Upper lobe of left lung (tissue), 6 donors: ENCODE results near the gene RGL3. TPM values are rescaled to one million over a fixed set of nuclear protein-coding genes. Genes with fewer than 3 reads are reported as not detected.

Source experiments
- ATAC-seq, 2 donors: fragments of 200-7000 bp; cut with Tn5 transposase; one replicate each; pipeline ENCODE4 v1.9.1; 2022; ENCODE audit warnings: mild to moderate bottlenecking in 2 of 2, moderate library complexity in 2 of 2; ENCODE audit not compliant: low FRiP score in 2 of 2
- DNase-seq, 2 donors: peaks; one replicate each; pipeline ENCODE4 v3.0.0-alpha.2; 2019 to 2020
- H3K27ac ChIP-seq, 4 donors: fragments of 200-600 bp; sonication (generic); one replicate each; pipeline ENCODE4 v1.5.1; 2016 to 2019
- H3K27me3 ChIP-seq, 4 donors: fragments of 200-600 bp; sonication (generic); one replicate each; pipeline ENCODE4 v1.5.1; 2017 to 2019
- H3K36me3 ChIP-seq, 4 donors: fragments of 200-600 bp; sonication (generic); one replicate each; pipeline ENCODE4 v1.5.1; 2016 to 2019
- H3K4me1 ChIP-seq, 4 donors: fragments of 200-600 bp; sonication (generic); one replicate each; pipeline ENCODE4 v1.5.1; 2018 to 2019
- H3K4me3 ChIP-seq, 4 donors: fragments of 200-600 bp; sonication (generic); one replicate each; pipeline ENCODE4 v1.5.1; 2017 to 2019; ENCODE audit warnings: mild to moderate bottlenecking in 2 of 4, moderate library complexity in 1 of 4
- H3K9me3 ChIP-seq, 4 donors: fragments of 200-600 bp; sonication (generic); one replicate each; pipeline ENCODE4 v1.5.1; 2018 to 2019
- EP300 ChIP-seq, 4 donors: sonication (generic); formaldehyde crosslinking; IDR thresholded peaks; one replicate each; pipeline ENCODE4 v1.5.1; 2017; ENCODE audit warnings: antibody characterized with exemption in 4 of 4, control low read depth in 2 of 4
- POLR2A ChIP-seq, 4 donors: fragments of 450-650 bp; IDR thresholded peaks; one replicate each; pipeline ENCODE4 v1.5.1; 2016 to 2017; ENCODE audit warnings: antibody characterized with exemption in 4 of 4, mild to moderate bottlenecking in 2 of 4
- POLR2AphosphoS5 ChIP-seq, 2 donors: sonication (generic); formaldehyde crosslinking; IDR thresholded peaks; one replicate each; pipeline ENCODE4 v1.5.1; 2017; ENCODE audit warnings: antibody characterized with exemption in 2 of 2
- WGBS, 2 donors: methylation state at CpG; one replicate each; pipeline ENCODE4 v1.1.5; 2017 to 2018; 5-methylcytosine and 5-hydroxymethylcytosine counted together
- total RNA-seq, 6 donors: library from RNA; depleted of rRNA in 4 of 6; stranded (reverse); fragments of >200 nt in 4 of 6; gene quantifications; one replicate each; pipeline versions ENCODE4 v1.1.0 to v1.2.1, GENCODE V29; 2016 to 2021
- TF ChIP-seq, protein P1 (sequence below), 6 experiments: fragments of 450-650 bp in 4 of 6; fragments of 200-600 bp in 2 of 6; sonication (generic) in 2 of 6; IDR thresholded peaks; one replicate each; pipeline ENCODE4 v1.5.1; 2016 to 2019; ENCODE audit warnings: antibody characterized with exemption in 6 of 6
- donor health status: DM: no; HTN: no; CAD: no; lungs with moderate emphysema.
- donor health status: DM: no; HTN: yes; CAD: no; lungs with severe emphysema.

Gene RGL3
- total RNA-seq, 6 donors from 2014 or later: 18.5 to 242 (median 44.6) TPM

GRCh38 chr19:11365557-11366117, 53.5 kb downstream of the RGL3 start:
- WGBS, 2 donors: 77 to 86% methylated on average over 6 to 7 of the region's 7 CpGs
- Histone ChIP-seq H3K27ac (no peak overlapping the region), H3K9me3 (no peaks in the 10 kb centered on the region), H3K36me3 (peaks cover 3 to 51% (median 36%) of the 10 kb centered on the region in 4 donors), H3K4me3 (no peak overlapping the region), H3K27me3 (no peaks in the 10 kb centered on the region), H3K4me1 (no peaks in the 10 kb centered on the region)
- ATAC-seq (peak in 1 of 2 donors; percentile 18), DNase-seq (no peak)
- TF ChIP-seq POLR2A (IDR thresholded peaks at IDR 0.05) (no peak), EP300 (IDR thresholded peaks at IDR 0.05) (no peak), POLR2AphosphoS5 (IDR thresholded peaks at IDR 0.05) (no peak)
- TF ChIP-seq, protein P1, sequence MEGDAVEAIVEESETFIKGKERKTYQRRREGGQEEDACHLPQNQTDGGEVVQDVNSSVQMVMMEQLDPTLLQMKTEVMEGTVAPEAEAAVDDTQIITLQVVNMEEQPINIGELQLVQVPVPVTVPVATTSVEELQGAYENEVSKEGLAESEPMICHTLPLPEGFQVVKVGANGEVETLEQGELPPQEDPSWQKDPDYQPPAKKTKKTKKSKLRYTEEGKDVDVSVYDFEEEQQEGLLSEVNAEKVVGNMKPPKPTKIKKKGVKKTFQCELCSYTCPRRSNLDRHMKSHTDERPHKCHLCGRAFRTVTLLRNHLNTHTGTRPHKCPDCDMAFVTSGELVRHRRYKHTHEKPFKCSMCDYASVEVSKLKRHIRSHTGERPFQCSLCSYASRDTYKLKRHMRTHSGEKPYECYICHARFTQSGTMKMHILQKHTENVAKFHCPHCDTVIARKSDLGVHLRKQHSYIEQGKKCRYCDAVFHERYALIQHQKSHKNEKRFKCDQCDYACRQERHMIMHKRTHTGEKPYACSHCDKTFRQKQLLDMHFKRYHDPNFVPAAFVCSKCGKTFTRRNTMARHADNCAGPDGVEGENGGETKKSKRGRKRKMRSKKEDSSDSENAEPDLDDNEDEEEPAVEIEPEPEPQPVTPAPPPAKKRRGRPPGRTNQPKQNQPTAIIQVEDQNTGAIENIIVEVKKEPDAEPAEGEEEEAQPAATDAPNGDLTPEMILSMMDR (IDR thresholded peaks at IDR 0.05): no peak

DNA sequence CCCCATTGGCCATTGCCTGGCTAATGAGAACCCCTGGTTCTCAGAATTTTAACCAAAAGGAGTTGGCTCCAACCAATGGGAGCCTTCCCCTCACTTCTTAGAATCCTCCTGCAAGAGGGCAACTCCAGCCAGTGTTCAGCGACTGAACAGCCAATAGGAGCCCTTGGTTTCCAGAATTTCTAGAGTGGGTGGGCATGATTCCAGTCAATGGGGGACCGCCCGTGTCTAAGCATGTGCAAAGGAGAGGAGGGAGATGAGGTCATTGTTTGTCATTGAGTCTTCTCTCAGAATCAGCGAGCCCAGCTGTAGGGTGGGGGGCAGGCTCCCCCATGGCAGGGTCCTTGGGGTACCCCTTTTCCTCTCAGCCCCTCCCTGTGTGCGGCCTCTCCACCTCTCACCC, 54.2 kb downstream of the RGL3 start:
- Histone ChIP-seq H3K27me3 (no peaks in the 10 kb centered on the region), H3K36me3 (peaks cover 3 to 55% (median 37%) of the 10 kb centered on the region in 4 donors), H3K4me3 (no peak overlapping the region), H3K27ac (no peak overlapping the region), H3K4me1 (no peaks in the 10 kb centered on the region), H3K9me3 (no peaks in the 10 kb centered on the region)
- DNase-seq (no peak), ATAC-seq (peak in 1 of 2 donors; percentile 44)
- WGBS, 2 donors: 69 to 76% methylated on average over 3 to 5 of the region's 5 CpGs
- TF ChIP-seq POLR2A (IDR thresholded peaks at IDR 0.05) (no peak), POLR2AphosphoS5 (IDR thresholded peaks at IDR 0.05) (no peak), EP300 (IDR thresholded peaks at IDR 0.05) (no peak)
- TF ChIP-seq, protein P1 (IDR thresholded peaks at IDR 0.05): no peak

DNA sequence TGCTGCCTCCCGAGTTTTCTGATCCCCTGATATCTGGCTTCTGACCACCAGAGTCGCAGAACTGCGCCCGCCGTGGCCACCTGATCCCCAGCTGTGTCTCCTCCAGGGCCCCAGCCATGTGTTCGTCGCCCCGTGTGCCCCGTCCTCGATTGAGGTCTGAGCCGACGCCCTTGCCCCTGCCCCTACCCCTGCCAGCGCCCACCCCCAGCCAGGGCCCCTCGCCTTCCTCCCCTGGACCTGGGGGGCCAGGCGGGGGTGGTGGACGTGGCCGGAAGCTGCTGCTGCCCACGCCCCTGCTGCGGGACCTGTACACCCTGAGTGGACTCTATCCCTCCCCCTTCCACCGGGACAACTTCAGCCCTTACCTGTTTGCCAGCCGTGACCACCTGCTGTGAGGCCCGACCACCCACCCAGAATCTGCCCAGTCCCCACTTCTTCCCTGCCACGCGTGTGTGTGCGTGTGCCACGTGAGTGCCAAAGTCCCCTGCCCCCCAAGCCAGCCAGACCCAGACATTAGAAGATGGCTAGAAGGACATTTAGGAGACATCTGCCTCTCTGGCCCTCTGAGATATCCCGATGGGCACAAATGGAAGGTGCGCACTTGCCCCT, 54.7 kb downstream of the RGL3 start:
- no peak overlapping the region for H3K27ac ChIP-seq
- ATAC-seq (no peak), DNase-seq (peak in 1 of 2 donors; percentile 77)
- H3K9me3 ChIP-seq: no peaks in the 10 kb centered on the region
- 91 to 98% methylated on average over 6 to 25 of the region's 28 CpGs for WGBS, 2 donors
- no peaks in the 10 kb centered on the region for H3K27me3 ChIP-seq
- no peaks in the 10 kb centered on the region for H3K4me1 ChIP-seq
- peaks cover 3 to 61% (median 41%) of the 10 kb centered on the region in 4 donors for H3K36me3 ChIP-seq
- H3K4me3 ChIP-seq: no peak overlapping the region
- no peak for TF ChIP-seq EP300 (IDR thresholded peaks at IDR 0.05)
- TF ChIP-seq, protein P1 (IDR thresholded peaks at IDR 0.05): no peak
- TF ChIP-seq POLR2A (IDR thresholded peaks at IDR 0.05): no peak
- no peak for TF ChIP-seq POLR2AphosphoS5 (IDR thresholded peaks at IDR 0.05)

DNA sequence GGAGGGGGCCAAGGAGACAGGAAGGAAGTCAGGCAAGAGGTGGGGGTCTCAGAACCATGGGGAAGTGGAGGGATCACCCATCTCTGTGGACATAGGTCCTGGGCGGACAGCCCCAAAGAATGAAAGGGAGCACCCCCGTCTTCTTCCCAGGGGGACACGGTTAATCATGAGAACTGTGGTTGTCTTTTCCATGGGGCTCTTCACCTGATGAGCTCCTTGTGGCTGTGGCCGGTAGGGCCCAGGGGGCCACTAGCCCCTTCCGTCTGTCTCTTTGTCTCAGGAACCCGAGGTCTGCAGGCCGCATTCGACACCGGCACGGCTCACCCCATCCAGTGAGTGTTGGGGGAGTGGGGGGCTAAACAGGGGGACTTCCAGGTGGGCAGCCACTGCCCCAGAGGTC, 55.2 kb downstream of the RGL3 start:
- TF ChIP-seq POLR2A (IDR thresholded peaks at IDR 0.05): no peak
- TF ChIP-seq, protein P1 (IDR thresholded peaks at IDR 0.05): no peak
- no peak for TF ChIP-seq POLR2AphosphoS5 (IDR thresholded peaks at IDR 0.05)
- no peak for TF ChIP-seq EP300 (IDR thresholded peaks at IDR 0.05)
- H3K27ac ChIP-seq: no peak overlapping the region
- no peak for ATAC-seq

More for the DNA sequence above, 55.2 kb downstream of the RGL3 start:
- H3K4me3 ChIP-seq: no peak overlapping the region
- H3K4me1 ChIP-seq: no peaks in the 10 kb centered on the region
- no peak for DNase-seq
- 81 to 92% methylated on average over 3 to 10 of the region's 10 CpGs for WGBS, 2 donors
- H3K27me3 ChIP-seq: no peaks in the 10 kb centered on the region
- H3K36me3 ChIP-seq: peaks cover 3 to 66% (median 43%) of the 10 kb centered on the region in 4 donors
- H3K9me3 ChIP-seq: no peaks in the 10 kb centered on the region
